NK-92 (cell line): ENCODE results near the gene CPB2.

Experiments
- DNase-seq: peaks from one replicate; lab custom pipeline; 2025; ENCODE audit not compliant: unreplicated experiment; lab: John Stamatoyannopoulos, UW

CPB2 gene

GRCh38 chr13:46104868-46105267 is at the start of gene CPB2:
TSS of gene CPB2 (minus strand) at chr13:46105033. CDS start at chr13:46105009, 24 bp downstream.
- DNase-seq = no peak

- DNase-seq = no peak
Observed at GRCh38 chr13:46154136-46154801, 49.4 kb upstream of the CPB2 start.

- no peak for DNase-seq
Observed at GRCh38 chr13:46152627-46153328, 47.9 kb upstream of the CPB2 start.

GRCh38 chr13:46150134-46150693 is 45.4 kb upstream of the CPB2 start:
- DNase-seq = no peak

GRCh38 chr13:46149272-46150133 is 44.7 kb upstream of the CPB2 start:
- no peak for DNase-seq

- no peak for DNase-seq
Observed at GRCh38 chr13:46146898-46147297, 42.1 kb upstream of the CPB2 start.

- no peak for DNase-seq
Observed at GRCh38 chr13:46145950-46146349, 41.1 kb upstream of the CPB2 start.

GRCh38 chr13:46145135-46145534 is 40.3 kb upstream of the CPB2 start:
- no peak for DNase-seq

- no peak for DNase-seq
Observed at GRCh38 chr13:46143184-46143701, 38.4 kb upstream of the CPB2 start.

GRCh38 chr13:46142776-46143175 is 37.9 kb upstream of the CPB2 start:
- DNase-seq = no peak

GRCh38 chr13:46140044-46140443 is 35.2 kb upstream of the CPB2 start:
- DNase-seq = no peak

GRCh38 chr13:46137627-46138317 is 32.9 kb upstream of the CPB2 start:
- DNase-seq = no peak

- no peak for DNase-seq
Observed at GRCh38 chr13:46136688-46137087, 31.9 kb upstream of the CPB2 start.

- DNase-seq = no peak
Observed at GRCh38 chr13:46134961-46135522, 30.2 kb upstream of the CPB2 start.

GRCh38 chr13:46134494-46134893 is 29.7 kb upstream of the CPB2 start:
- DNase-seq = no peak

- DNase-seq = no peak
Observed at GRCh38 chr13:46132109-46132508, 27.3 kb upstream of the CPB2 start.

- DNase-seq = no peak
Observed at GRCh38 chr13:46131705-46132104, 26.9 kb upstream of the CPB2 start.

GRCh38 chr13:46129955-46130618 is 25.3 kb upstream of the CPB2 start:
- DNase-seq = no peak

- no peak for DNase-seq
Observed at GRCh38 chr13:46129124-46129523, 24.3 kb upstream of the CPB2 start.
